BJ (cell line): ENCODE results near the gene DRC7. TPM values are rescaled to one million over a fixed set of nuclear protein-coding genes. Genes with fewer than 3 reads are reported as not detected.

Experiments
- CTCF ChIA-PET: fragments of 350-600 bp; formaldehyde crosslinking; extraction: SDS; loops from one replicate; lab custom pipeline; 2021; ENCODE audit warnings: antibody characterized with exemption, inconsistent platforms; lab: Yijun Ruan, JAX
- POLR2A ChIA-PET: fragments of 300-600 bp; sonication (Branson Sonifier 250); formaldehyde crosslinking; extraction: SDS; loops from one replicate; lab custom pipeline; 2021; ENCODE audit warnings: antibody characterized with exemption; lab: Charles Lee
- DNase-seq: peaks from one replicate; pipeline ENCODE4 v3.0.0-alpha.2; 2011; ENCODE audit warnings: low read depth
- H3K27me3 ChIP-seq: 2 replicates; pipeline ENCODE4 v1.6.0; 2011; ENCODE audit warnings: low read length; ENCODE audit not compliant: control insufficient read depth, insufficient read depth
- H3K36me3 ChIP-seq: 2 replicates; pipeline ENCODE4 v1.5.1; 2011; ENCODE audit warnings: low read length; ENCODE audit not compliant: control insufficient read depth, insufficient read depth
- H3K4me3 ChIP-seq: 2 replicates; pipeline ENCODE4 v1.5.1; 2011; ENCODE audit warnings: low read depth, mild to moderate bottlenecking, control low read depth, low read length
- polyA plus RNA-seq: library from polyadenylated mRNA; depleted of rRNA; stranded (reverse); fragments of >200 nt; gene quantifications from 2 replicates; pipeline ENCODE4 v1.2.3, GENCODE V29; 2011
- TF ChIP-seq, protein P1 (sequence below): IDR thresholded peaks from 2 replicates; pipeline ENCODE4 v1.5.1; 2011; ENCODE audit warnings: low read depth, mild to moderate bottlenecking, control low read depth, inconsistent platforms, low read length, moderate library complexity; ENCODE audit not compliant: insufficient read depth

The DRC7 gene
- polyA plus RNA-seq, 1 experiment = not detected

DNA sequence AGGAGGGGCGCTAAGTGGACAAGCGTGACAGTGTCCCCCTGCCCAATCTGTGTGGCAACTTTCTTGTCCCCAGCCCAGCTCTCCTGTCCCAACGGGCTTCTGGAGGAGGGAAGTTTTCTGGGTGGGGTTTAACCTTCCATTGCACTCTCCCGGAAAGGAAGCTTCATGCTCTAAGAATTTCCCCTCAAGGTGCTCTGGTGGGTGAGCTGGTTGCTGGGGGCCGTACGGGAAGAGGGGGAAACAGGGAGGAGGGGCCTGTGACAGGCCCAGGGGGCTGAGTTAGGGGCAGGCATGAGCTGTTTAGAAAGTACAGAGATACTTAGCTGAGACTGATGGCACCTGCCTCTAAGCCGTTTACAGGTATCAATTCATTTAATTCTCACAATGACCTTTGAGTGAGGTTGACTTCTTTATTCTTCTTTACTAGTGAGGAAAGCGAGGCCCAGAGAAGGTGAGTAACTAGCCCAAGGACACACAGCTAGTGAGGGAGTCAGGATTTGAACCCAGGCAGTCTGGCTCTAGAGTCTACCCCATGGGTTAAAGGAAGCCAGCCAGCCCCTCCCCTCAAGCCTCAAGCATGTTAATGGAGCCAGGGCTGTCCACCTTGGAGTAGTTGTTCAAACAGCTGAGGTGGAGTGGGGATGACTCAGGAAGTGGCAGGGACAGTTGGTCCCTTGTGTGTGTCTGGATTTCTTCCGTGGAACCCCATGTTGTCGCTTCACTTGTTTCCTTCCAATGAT, 47.3 kb upstream of the DRC7 start:
- CTCF ChIA-PET = interaction anchor here (1.2 to 6.1 kb wide), 11 partner anchors 12 to 89 kb away, joined by 3 to 126 read pairs (median 29); partner anchors contain the start of gene ADGRG1
- Histone ChIP-seq H3K27me3 (no peaks in the 10 kb centered on the region), H3K4me3 (no peak overlapping the region), H3K36me3 (no peaks in the 10 kb centered on the region)
- POLR2A ChIA-PET = no interaction called here
- TF ChIP-seq, protein P1, sequence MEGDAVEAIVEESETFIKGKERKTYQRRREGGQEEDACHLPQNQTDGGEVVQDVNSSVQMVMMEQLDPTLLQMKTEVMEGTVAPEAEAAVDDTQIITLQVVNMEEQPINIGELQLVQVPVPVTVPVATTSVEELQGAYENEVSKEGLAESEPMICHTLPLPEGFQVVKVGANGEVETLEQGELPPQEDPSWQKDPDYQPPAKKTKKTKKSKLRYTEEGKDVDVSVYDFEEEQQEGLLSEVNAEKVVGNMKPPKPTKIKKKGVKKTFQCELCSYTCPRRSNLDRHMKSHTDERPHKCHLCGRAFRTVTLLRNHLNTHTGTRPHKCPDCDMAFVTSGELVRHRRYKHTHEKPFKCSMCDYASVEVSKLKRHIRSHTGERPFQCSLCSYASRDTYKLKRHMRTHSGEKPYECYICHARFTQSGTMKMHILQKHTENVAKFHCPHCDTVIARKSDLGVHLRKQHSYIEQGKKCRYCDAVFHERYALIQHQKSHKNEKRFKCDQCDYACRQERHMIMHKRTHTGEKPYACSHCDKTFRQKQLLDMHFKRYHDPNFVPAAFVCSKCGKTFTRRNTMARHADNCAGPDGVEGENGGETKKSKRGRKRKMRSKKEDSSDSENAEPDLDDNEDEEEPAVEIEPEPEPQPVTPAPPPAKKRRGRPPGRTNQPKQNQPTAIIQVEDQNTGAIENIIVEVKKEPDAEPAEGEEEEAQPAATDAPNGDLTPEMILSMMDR = no peak
- no peak for DNase-seq

DNA sequence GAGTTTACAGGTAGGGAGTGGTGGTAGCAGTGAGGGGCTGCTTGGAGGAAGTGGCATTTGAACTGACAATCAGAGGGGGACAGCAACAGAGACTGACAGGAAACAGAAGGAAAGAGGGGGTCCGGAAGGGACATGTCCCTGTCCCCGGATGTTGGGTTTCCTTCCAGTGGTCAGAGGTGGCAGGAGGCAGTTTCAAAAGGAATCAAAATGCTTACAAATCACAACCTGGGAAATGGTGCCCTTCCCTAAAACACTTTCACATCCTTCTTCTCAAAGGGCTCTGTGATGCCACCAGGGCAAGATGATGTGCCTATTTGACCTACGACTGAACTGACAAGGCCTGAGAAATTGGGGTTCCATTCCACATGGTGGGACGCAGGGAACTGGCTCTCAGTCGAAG, 46.5 kb upstream of the DRC7 start:
- Histone ChIP-seq H3K4me3 (no peak overlapping the region), H3K36me3 (no peaks in the 10 kb centered on the region), H3K27me3 (no peaks in the 10 kb centered on the region)
- DNase-seq = no peak
- ChIA-PET CTCF (interaction anchor here (0.8 to 6.1 kb wide), 24 partner anchors 8 to 253 kb away, joined by 3 to 126 read pairs (median 4); partner anchors contain the start of gene ADGRG1), POLR2A (no interaction called here)
- TF ChIP-seq, protein P1 = no peak

DNA sequence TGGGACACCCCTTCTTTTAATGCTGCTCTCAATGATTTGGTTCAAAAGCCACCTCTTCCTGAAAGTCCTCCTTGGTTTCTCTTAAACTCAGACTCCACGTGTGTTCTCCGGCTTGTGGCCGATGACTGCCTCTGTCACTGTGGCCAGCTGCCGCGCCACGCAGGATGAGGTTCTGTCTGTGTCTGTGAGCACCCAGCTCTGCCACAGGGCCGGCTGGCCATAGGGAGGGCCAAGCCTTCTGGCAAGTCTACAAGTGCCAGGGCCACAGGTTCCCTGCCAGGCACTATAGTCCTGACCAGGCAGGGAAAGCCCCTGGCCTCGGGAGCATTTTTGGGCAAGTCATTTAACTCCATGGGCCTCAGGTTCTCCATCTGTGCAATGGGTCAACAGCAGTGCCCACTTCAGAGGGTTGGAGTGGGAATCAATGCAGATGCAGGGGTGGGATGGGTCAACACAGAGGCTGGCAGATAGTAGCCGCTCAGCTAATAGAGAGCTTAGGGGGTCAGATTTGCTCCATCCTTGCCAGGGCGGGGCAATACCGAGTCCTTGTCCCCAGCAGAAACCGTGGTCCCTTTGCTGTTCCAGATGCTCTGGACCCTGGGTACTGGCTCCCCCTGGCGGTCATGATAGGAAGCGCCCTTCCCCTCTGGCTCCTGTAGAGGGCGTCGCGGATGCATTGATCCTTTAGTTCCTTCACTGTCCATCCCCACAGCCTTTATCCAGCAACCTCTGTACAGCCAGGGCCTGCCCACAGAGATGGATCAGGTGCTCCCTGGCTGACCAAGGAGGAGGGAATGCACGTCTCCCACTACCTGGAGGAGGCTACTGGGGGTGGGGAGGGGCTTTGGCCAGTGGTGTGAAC, 45.8 kb upstream of the DRC7 start:
- CTCF ChIA-PET = interaction anchor here (0.6 to 6.1 kb wide), 35 partner anchors 9 to 252 kb away, joined by 3 to 126 read pairs (median 4); partner anchors contain the start of genes ADGRG1 and ADGRG3

DNA sequence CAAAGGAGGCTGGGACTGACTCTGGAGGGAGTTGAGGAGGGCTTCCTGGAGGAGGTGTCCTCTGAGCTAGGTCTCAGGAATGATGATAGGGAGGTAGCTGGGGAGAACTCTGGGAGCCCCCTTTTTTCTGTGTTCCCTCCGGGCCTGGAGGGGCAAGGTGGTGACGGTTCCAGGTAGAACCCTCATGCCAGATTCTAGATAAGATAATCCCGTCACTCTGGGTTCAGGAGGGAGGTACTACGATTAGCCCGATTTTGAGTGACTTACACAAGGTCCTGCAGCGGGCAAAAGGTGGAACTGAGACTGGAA, 45.2 kb upstream of the DRC7 start:
- no peaks in the 10 kb centered on the region for H3K36me3 ChIP-seq
- no peaks in the 10 kb centered on the region for H3K27me3 ChIP-seq
- ChIA-PET POLR2A (no interaction called here), CTCF (interaction anchor here (0.6 to 6.1 kb wide), 21 partner anchors 10 to 355 kb away, joined by 3 to 126 read pairs (median 5); partner anchors contain the start of genes ADGRG1 and ADGRG3)
- no peak for DNase-seq
- H3K4me3 ChIP-seq = no peak overlapping the region
- TF ChIP-seq, protein P1 = no peak

More for the DNA sequence above, 45.8 kb upstream of the DRC7 start:
- no peak for DNase-seq
- Histone ChIP-seq H3K4me3 (no peak overlapping the region), H3K27me3 (no peaks in the 10 kb centered on the region), H3K36me3 (no peaks in the 10 kb centered on the region)
- TF ChIP-seq, protein P1 = peak; percentile 100
- POLR2A ChIA-PET = no interaction called here

DNA sequence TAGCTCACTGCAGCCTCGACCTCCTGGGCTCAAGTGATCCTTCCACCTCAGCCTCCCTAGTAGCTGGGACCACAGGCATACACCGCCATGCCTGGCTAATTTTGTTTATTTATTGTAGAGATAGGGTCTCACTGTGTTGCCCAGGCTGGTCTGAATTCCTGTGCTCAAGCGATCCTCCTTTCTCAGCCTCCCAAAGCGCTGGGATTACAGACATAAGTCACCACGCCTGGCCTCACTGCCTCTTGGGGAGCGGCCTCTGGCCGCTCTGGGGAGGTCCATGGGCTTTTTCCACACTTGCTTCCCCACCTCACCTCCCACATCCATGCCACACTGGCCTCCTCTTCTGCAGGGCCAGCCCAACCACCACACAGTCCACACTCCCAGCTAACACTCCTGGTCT, 44.8 kb upstream of the DRC7 start:
- CTCF ChIA-PET = interaction anchor here (0.6 to 6.1 kb wide), 21 partner anchors 10 to 355 kb away, joined by 3 to 126 read pairs (median 5); partner anchors contain the start of genes ADGRG1 and ADGRG3
- Histone ChIP-seq H3K4me3 (no peak overlapping the region), H3K27me3 (no peaks in the 10 kb centered on the region), H3K36me3 (no peaks in the 10 kb centered on the region)
- TF ChIP-seq, protein P1 = no peak
- POLR2A ChIA-PET = no interaction called here
- DNase-seq = no peak
